ENCODE results near the gene CPAMD8.

DNA sequence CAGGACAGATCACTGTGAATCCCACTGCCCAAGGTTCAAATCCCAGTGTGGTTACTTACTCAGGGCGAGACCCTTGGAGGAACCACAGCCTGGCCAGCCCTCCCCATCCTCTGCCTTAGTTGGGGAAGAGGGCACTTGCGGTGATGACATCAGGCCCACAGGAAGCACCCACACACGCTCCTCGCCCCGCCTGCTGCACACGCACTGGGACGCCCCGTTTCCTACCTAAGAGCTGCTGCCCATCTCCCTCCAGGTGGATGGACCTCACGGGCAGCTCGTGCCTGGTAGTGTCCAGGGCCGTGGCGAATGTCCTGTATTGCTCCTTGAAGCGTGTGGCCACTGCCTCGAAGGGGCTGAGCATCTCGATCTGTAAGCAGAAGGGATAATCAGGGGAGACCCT is 29.0 kb upstream of the CPAMD8 start:
- TF ChIP-seq SRF (IDR thresholded peaks at IDR 0.05; ENCODE audit: low read depth in 2 of 2, low read length in 2 of 2) = no peak
- no peak for TF ChIP-seq CHD2 (IDR thresholded peaks at IDR 0.05; ENCODE audit: borderline replicate concordance, low read depth, low read length)
- TF ChIP-seq POLR2A (IDR thresholded peaks at IDR 0.05; ENCODE audit: low read depth, low read length) = peak; percentile 22; the same call in 1 of the 2 replicates
- TF ChIP-seq NFIC (IDR thresholded peaks at IDR 0.05; ENCODE audit: low read depth, low read length) = no peak
- no peak for TF ChIP-seq CTCF (IDR thresholded peaks at IDR 0.05 in 2 of 3, conservative IDR thresholded peaks at IDR 0.05 in 1 of 3; ENCODE audit: control insufficient read depth in 2 of 3, extremely low read depth in 1 of 3, insufficient read depth in 1 of 3, low read depth in 3 of 3, low read length in 3 of 3)

Measured in GM12878 (cell line).